Lung (tissue), 12 donors: ENCODE data around the gene SRPRB. TPM values are rescaled to one million over a fixed set of nuclear protein-coding genes. Genes with fewer than 3 reads are reported as not detected.

Experiments
- ATAC-seq: fragments of 200-7000 bp; cut with Tn5 transposase; one replicate; pipeline ENCODE4 v1.9.1; 2020; ENCODE audit warnings: moderate number of reproducible peaks; ENCODE audit not compliant: insufficient read depth, low FRiP score
- DNase-seq, 3 donors: peaks; one replicate each; pipeline ENCODE4 v3.0.0-alpha.2; 2013 to 2017
- H3K27ac ChIP-seq, 2 donors: one replicate each; pipeline ENCODE4 v1.5.1; 2013; ENCODE audit warnings: mild to moderate bottlenecking in 2 of 2, moderate library complexity in 2 of 2, control low read depth in 1 of 2, inconsistent platforms in 1 of 2, low read depth in 1 of 2, low read length in 1 of 2
- H3K27me3 ChIP-seq, 3 donors: one replicate each; pipeline ENCODE4 v1.5.1; 2013; ENCODE audit warnings: low read length in 2 of 3; ENCODE audit not compliant: control insufficient read depth in 3 of 3, insufficient read depth in 3 of 3
- H3K36me3 ChIP-seq, 4 donors: one replicate each; pipeline ENCODE4 v1.5.1; 2013; ENCODE audit warnings: low read length in 4 of 4, mild to moderate bottlenecking in 1 of 4, moderate library complexity in 1 of 4; ENCODE audit not compliant: control insufficient read depth in 4 of 4, insufficient read depth in 4 of 4
- H3K4me1 ChIP-seq, 5 donors: one replicate each; pipeline ENCODE4 v1.5.1; 2013; ENCODE audit warnings: low read length in 5 of 5, mild to moderate bottlenecking in 2 of 5, moderate library complexity in 1 of 5; ENCODE audit not compliant: control insufficient read depth in 5 of 5, insufficient read depth in 5 of 5
- H3K4me3 ChIP-seq: one replicate; pipeline ENCODE4 v1.5.1; 2013; ENCODE audit warnings: mild to moderate bottlenecking, control low read depth, moderate library complexity
- H3K9ac ChIP-seq, 2 donors: one replicate each; pipeline ENCODE4 v1.5.1; 2013; ENCODE audit warnings: low read length in 2 of 2, control low read depth in 1 of 2; ENCODE audit not compliant: insufficient read depth in 1 of 2
- H3K9me3 ChIP-seq, 4 donors: one replicate each; pipeline ENCODE4 v1.5.1; 2013; ENCODE audit warnings: low read length in 3 of 4, mild to moderate bottlenecking in 1 of 4, moderate library complexity in 1 of 4; ENCODE audit not compliant: control insufficient read depth in 4 of 4, insufficient read depth in 3 of 4
- WGBS, 2 donors: extraction: QIAGEN DNeasy Blood & Tissue Kit; methylation state at CpG; one replicate each; pipeline ENCODE4 v1.1.7; 2013; 5-methylcytosine and 5-hydroxymethylcytosine counted together
- polyA plus RNA-seq, 2 donors: library from polyadenylated mRNA; stranded (reverse); fragments of 200-250 nt; gene quantifications; one replicate each; pipeline ENCODE4 v1.2.1, GENCODE V29; 2013
- total RNA-seq, 2 donors: library from RNA; depleted of rRNA in 1 of 2; stranded (reverse); fragments of >200 nt in 1 of 2; gene quantifications; one replicate each; pipeline ENCODE4 v1.2.1, GENCODE V29; 2014 to 2021
- TF ChIP-seq, protein P1 (sequence below): IDR thresholded peaks from 2 replicates; pipeline ENCODE4 v1.5.1; 2012; ENCODE audit warnings: mild to moderate bottlenecking; ENCODE audit errors: control extremely low read depth, extremely low read depth
- donor health status: control.
- donor health status: control.
- donor health status: Bipolar disorder and iron deficiency.
- donor health status: healthy.
- donor health status: DM: yes; HTN: yes; CAD: no.

SRPRB gene
- total and polyA plus RNA-seq, 4 donors: 20.3 to 82.4 (median 39.3) TPM

DNA sequence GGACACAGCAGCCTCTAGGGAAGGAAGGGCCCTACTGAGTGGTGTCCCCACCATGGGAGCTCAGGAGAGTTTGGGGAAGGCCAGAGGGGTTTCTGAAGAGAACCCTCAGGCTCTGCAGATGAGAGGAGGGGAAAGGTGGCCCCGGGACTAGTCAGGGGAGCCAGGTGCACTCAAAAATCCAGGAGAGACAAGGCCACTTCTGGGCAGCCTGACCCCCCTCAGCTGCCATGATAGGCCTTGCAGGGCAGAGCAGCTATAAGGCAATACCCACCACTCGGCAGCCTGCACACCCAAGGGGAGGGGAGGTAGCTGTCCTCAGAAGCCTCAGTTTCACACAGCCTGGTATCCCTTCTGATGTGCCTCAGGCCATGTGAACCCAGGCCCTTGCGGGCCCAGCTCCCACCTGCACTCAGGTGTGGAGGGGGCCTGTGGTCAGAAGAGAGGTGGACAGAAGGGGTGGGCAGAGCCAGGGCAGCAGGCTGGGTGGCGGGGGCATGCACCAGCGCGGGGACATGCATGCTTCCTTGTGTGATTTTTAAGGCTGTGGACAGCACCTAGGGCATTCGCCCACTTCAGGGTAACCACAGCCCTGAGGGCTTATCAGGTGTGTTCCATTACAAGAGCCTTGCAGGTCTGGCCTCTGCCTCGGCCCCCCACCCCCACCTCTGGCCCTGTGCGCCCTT, 34.6 kb downstream of the SRPRB start:
- 91 to 94% methylated on average over 9 of the region's 9 CpGs for WGBS, 2 donors
- ATAC-seq (no peak), DNase-seq (no peak)
- no peak overlapping the region for H3K4me3 ChIP-seq
- H3K27ac ChIP-seq: no peak overlapping the region
- H3K4me1 ChIP-seq: no peaks in the 10 kb centered on the region
- H3K27me3 ChIP-seq: no peaks in the 10 kb centered on the region
- TF ChIP-seq, protein P1, sequence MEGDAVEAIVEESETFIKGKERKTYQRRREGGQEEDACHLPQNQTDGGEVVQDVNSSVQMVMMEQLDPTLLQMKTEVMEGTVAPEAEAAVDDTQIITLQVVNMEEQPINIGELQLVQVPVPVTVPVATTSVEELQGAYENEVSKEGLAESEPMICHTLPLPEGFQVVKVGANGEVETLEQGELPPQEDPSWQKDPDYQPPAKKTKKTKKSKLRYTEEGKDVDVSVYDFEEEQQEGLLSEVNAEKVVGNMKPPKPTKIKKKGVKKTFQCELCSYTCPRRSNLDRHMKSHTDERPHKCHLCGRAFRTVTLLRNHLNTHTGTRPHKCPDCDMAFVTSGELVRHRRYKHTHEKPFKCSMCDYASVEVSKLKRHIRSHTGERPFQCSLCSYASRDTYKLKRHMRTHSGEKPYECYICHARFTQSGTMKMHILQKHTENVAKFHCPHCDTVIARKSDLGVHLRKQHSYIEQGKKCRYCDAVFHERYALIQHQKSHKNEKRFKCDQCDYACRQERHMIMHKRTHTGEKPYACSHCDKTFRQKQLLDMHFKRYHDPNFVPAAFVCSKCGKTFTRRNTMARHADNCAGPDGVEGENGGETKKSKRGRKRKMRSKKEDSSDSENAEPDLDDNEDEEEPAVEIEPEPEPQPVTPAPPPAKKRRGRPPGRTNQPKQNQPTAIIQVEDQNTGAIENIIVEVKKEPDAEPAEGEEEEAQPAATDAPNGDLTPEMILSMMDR: no peak
- no peaks in the 10 kb centered on the region for H3K36me3 ChIP-seq
- H3K9ac ChIP-seq: no peak overlapping the region
- H3K9me3 ChIP-seq: peaks cover 0 to 1% (median 0%) of the 10 kb centered on the region in 4 donors

DNA sequence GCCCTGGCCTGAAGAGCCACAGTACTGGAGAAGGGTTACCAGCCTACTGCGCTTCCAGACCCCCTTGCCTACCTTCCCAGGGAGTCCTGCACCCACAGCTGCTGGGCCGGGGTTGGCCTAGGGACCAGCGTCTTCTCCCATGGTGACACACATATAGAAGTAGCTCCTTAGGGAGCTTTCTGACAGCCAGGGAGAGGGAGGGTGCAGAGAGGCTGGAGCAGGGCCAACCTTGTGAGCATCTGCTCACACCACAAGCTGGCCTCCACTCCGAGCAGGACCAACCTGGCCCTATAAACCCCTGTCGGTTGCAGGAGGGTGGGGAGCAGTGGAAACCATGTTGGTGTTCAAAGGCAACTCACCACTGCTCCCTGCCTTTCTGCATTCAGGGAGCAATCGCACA, 35.2 kb downstream of the SRPRB start:
- Histone ChIP-seq H3K4me1 (no peaks in the 10 kb centered on the region), H3K9me3 (peaks cover 0 to 1% (median 0%) of the 10 kb centered on the region in 4 donors), H3K9ac (no peak overlapping the region), H3K36me3 (no peaks in the 10 kb centered on the region), H3K27me3 (no peaks in the 10 kb centered on the region), H3K4me3 (no peak overlapping the region), H3K27ac (no peak overlapping the region)
- no peak for ATAC-seq
- 88 to 93% methylated on average over 6 of the region's 6 CpGs for WGBS, 2 donors
- TF ChIP-seq, protein P1: no peak
- no peak for DNase-seq

DNA sequence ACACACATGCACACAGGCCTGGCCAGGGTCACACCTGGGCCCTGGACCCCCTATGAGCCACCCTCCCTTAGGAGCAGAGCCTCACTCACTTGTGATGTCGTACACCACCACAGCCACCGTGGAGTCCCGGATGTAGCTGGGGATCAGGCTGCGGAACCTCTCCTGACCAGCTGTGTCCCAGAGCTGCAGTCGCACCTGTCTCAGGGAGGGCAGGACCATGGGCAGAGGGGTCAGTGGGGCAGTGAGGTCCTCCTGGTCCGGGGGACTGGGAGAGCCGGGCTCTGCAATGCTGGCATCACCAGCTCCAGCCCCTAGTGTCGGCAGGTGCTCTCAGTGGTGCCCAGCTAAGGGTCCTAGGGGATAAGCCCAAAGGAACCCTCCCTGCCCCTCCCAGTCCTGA, 35.6 kb downstream of the SRPRB start:
- TF ChIP-seq, protein P1: no peak
- Histone ChIP-seq H3K36me3 (no peaks in the 10 kb centered on the region), H3K27me3 (no peaks in the 10 kb centered on the region), H3K9me3 (peaks cover 0 to 1% (median 0%) of the 10 kb centered on the region in 4 donors), H3K27ac (no peak overlapping the region), H3K9ac (no peak overlapping the region), H3K4me3 (no peak overlapping the region), H3K4me1 (no peaks in the 10 kb centered on the region)
- 93 to 95% methylated on average over 8 of the region's 8 CpGs for WGBS, 2 donors
- ATAC-seq (no peak), DNase-seq (no peak)

DNA sequence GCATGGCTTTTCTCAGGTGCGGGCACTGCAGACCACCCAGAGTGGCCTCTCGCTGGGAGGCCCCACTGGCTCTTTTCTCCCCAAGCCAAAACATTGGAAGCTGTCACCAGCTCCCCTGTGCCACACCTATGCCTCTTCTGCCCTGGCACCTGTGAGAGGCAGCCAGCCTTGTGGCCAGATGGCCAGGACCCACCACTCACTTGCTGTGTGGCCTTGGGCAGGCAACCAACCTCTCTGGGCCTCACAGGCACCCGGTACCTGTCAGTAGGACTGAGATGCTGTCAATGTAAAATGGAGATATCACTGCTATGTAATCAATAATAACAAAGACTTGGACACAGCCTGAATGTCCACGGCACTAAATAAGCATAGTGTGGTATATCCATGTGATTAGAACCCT, 36.5 kb downstream of the SRPRB start:
- Histone ChIP-seq H3K27me3 (no peaks in the 10 kb centered on the region), H3K9ac (no peak overlapping the region), H3K36me3 (no peaks in the 10 kb centered on the region), H3K4me3 (no peak overlapping the region), H3K4me1 (no peaks in the 10 kb centered on the region), H3K9me3 (peaks cover 0 to 1% (median 0%) of the 10 kb centered on the region in 4 donors), H3K27ac (no peak overlapping the region)
- 88 to 93% methylated on average over 4 of the region's 4 CpGs for WGBS, 2 donors
- ATAC-seq (no peak), DNase-seq (no peak)
- TF ChIP-seq, protein P1: no peak
